Measurements from ENCODE around the gene MYO9B.
"Not testable (repeated sequence)": the region's sequence is repeated elsewhere in the genome, so short reads cannot be mapped to it uniquely, and the experiment has no call there.

Gene MYO9B

GRCh38 chr19:17090583-17090982 lies 15.0 kb downstream of the MYO9B start:
- DNase-seq (ENCODE audit: low spot score), result no peak

DNA sequence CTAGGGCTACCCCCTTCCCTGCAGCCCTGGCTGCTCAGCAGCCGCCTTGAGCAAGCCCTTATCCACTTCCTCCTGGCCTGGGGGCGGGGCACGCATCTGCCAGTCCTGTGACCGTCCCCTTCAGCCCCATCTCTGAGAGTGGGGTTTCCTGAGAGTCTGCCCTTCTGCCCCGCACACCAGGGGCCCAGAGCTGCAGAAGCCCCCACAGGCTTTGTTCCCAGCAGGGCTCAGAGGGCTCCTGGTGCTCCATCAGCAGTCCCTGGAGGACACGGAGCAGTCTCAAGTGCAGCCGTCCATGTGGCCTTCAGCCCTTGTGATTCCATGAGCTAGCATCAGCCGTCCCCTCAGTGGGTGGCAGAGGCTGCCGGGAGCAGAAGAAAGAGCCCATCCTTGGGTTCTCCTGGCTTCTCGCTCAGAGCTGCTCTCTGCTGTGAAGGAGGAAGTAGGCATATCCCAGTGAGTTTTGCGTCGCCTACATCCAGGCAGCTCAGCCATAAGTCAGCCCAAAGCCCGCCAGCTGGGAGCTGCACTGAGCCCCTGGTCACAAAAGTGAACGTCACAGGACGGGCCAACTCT lies 16.3 kb downstream of the MYO9B start:
- peak; percentile 53 for DNase-seq (ENCODE audit: low spot score)

- DNase-seq (ENCODE audit: low spot score), result no peak
Measured at GRCh38 chr19:17092696-17093095, 17.1 kb downstream of the MYO9B start.

DNA sequence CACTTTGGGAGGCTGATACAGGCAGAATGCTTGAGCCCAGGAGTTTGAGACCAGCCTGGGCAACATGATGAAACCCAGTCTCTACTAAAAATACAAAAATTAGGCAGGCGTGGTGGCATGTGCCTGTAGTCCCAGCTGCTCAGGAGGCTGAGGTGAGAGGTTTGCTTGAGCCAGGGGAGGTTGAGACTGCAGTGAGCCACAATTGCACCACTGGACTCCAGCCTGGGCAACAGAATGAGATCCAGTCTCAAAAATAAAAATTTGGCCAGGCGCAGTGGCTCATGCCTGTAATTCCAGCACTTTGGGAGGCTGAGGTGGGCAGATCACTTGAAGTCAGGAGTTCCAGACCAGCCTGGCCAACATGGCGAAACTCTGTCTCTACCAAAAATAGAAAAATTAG lies 19.1 kb downstream of the MYO9B start:
- DNase-seq (ENCODE audit: low spot score), result not testable (repeated sequence)

GRCh38 chr19:17095141-17095919 lies 19.8 kb downstream of the MYO9B start:
- no peak for DNase-seq (ENCODE audit: low spot score)

DNA sequence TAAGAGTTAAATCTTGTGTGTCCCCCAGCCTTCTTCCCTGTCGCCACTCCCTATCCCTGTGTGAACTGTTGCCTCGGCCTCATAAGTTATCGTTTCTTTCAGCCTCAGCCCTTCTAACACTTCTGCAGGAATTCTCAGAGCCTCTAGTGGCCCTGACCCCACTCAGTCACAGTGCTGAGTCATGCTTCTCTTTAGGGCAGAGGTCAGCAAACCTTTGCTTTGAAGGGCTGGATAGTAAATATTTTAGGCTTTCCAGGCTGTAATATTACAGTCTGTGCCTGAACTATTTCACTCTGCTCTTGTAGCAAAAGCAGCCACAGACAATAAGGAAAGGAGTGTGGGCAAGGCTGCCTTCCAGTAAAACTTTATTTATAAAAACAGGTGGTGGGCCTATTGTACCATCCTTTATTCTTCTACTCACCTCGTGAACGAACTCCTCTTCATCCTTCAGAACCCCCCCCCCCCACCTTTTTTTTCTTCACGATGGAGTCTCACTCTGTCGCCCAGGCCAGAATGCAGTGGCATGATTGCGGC lies 22.1 kb downstream of the MYO9B start:
- no peak for DNase-seq (ENCODE audit: low spot score)

DNA sequence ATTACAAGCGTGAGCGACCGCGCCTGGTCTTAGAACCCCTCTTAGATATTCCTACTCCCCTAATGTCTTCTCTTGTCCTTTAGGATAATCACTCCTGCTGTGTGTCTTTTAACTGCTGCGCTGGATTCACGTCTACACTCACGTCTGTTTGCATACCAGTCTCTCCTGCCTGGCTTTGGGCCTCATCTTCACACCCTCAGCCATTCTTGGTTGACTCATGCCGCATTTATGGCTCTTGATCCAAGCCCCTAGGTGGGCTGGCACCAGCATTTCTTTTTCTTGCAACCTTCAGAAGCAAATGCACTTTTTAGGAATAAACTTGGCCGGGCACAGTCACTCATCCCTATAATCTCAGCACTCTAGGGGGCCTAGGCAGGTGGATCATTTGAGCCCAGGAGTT lies 22.7 kb downstream of the MYO9B start:
- no peak for DNase-seq (ENCODE audit: low spot score)

- DNase-seq (ENCODE audit: low spot score), result no peak
Measured at GRCh38 chr19:17101686-17102628, 26.4 kb downstream of the MYO9B start.

- DNase-seq (ENCODE audit: low spot score), result peak; percentile 50
Measured at GRCh38 chr19:17103177-17103576, 27.6 kb downstream of the MYO9B start.

- no peak for DNase-seq (ENCODE audit: low spot score)
Measured at GRCh38 chr19:17104679-17105078, 29.1 kb downstream of the MYO9B start.

- no peak for DNase-seq (ENCODE audit: low spot score)
Measured at GRCh38 chr19:17105556-17105955, 30.0 kb downstream of the MYO9B start.

- DNase-seq (ENCODE audit: low spot score), result not testable (repeated sequence)
Measured at GRCh38 chr19:17106964-17107363, 31.4 kb downstream of the MYO9B start.

GRCh38 chr19:17107546-17108452 lies 32.2 kb downstream of the MYO9B start:
- DNase-seq (ENCODE audit: low spot score), result peak; percentile 64

- no peak for DNase-seq (ENCODE audit: low spot score)
Measured at GRCh38 chr19:17108453-17108784, 32.8 kb downstream of the MYO9B start.

GRCh38 chr19:17109300-17109699 lies 33.7 kb downstream of the MYO9B start:
- DNase-seq (ENCODE audit: low spot score), result no peak

DNA sequence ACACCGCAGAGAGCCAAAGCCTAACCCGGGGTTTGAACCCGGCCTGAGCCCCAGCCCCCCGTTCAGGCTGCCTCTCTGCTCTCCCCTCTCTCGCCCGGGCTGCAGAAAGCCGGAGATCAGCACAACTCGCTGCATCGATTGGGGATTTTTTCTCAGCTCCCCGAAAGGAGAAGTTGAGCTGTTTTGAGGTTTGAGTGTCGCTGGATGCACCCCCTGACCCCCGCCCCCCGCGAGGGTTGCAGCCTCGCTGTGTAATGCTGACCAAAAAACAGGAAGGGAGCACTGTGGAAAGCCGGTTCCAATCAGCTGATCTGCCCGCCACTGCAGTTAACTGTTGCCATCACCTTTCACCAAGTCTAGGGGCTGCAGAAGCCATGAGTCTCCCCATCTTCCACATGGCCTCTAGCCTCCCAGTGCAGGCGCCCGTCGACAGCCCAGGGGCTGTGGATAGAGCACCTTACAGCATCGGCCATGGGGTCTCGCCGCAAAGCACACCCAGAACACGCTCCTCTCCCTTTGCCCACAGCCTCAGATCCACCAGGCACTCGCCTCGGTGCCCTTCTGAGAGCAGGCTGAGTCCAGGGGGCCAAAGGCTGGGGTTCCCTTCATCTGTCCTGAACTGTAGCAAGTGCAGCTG lies 34.5 kb downstream of the MYO9B start:
- no peak for DNase-seq (ENCODE audit: low spot score)

GRCh38 chr19:17110599-17110966 lies 35.0 kb downstream of the MYO9B start:
- DNase-seq (ENCODE audit: low spot score), result no peak

DNA sequence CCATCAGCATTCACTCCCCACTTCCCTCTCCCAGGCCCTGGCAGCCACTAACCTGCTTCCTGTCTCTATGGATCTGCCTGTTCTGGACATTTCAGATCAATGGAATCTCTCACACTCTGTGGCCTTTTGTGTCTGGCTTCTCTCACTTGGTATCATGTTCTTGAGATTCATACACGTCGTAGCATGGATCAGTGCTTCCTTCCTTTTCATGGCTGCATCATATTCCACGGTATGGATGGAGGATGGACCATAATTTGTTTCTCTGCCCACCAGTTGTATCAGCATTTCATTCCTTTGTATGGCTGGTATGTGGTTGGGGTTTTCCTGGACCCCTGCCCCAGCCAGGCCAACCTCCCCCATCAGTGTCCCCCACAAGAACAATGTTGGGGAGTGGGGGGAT lies 36.2 kb downstream of the MYO9B start:
- DNase-seq (ENCODE audit: low spot score), result no peak

GRCh38 chr19:17112271-17112670 lies 36.7 kb downstream of the MYO9B start:
- DNase-seq (ENCODE audit: low spot score), result no peak

GRCh38 chr19:17112700-17113099 lies 37.1 kb downstream of the MYO9B start:
- DNase-seq (ENCODE audit: low spot score), result no peak

- no peak for DNase-seq (ENCODE audit: low spot score)
Measured at GRCh38 chr19:17113127-17113785, 37.7 kb downstream of the MYO9B start.

All from iPS-NIHi11 (cell line).